Keratinocyte (primary cell): ENCODE measurements around the gene HDAC3.

Experiments used
- CTCF ChIP-seq, 3 experiments: IDR thresholded peaks in 1 of 3; conservative IDR thresholded peaks in 1 of 3; optimal IDR thresholded peaks in 1 of 3; 2 replicates in 2 of 3; 3 replicates in 1 of 3; pipeline versions ENCODE3 to v1.5.1; 2011; ENCODE audit warnings: low read length in 3 of 3, mild to moderate bottlenecking in 3 of 3, moderate library complexity in 2 of 3, control low read depth in 1 of 3, inconsistent platforms in 1 of 3; ENCODE audit not compliant: insufficient read depth in 2 of 3; ENCODE audit errors: extremely low read depth in 1 of 3
- EZH2 ChIP-seq: IDR thresholded peaks from one replicate; pipeline ENCODE4 v1.6.1; 2012; ENCODE audit warnings: inconsistent platforms, mild to moderate bottlenecking, low read length, moderate library complexity

- TF ChIP-seq CTCF (optimal IDR thresholded peaks at IDR 0.05 in 1 of 3, IDR thresholded peaks at IDR 0.05 in 1 of 3, conservative IDR thresholded peaks at IDR 0.05 in 1 of 3; ENCODE audit: extremely low read depth in 1 of 3, insufficient read depth in 2 of 3, low read length in 3 of 3) (no peak), EZH2 (no peak)
Observed at GRCh38 chr5:141623611-141624010, 13.0 kb downstream of the HDAC3 start.
